ENCODE data around the gene FARS2. TPM values are rescaled to one million over a fixed set of nuclear protein-coding genes. Genes with fewer than 3 reads are reported as not detected.

The FARS2 gene
- total RNA-seq, 1 donor from 2014 or later: 18.3 TPM

DNA sequence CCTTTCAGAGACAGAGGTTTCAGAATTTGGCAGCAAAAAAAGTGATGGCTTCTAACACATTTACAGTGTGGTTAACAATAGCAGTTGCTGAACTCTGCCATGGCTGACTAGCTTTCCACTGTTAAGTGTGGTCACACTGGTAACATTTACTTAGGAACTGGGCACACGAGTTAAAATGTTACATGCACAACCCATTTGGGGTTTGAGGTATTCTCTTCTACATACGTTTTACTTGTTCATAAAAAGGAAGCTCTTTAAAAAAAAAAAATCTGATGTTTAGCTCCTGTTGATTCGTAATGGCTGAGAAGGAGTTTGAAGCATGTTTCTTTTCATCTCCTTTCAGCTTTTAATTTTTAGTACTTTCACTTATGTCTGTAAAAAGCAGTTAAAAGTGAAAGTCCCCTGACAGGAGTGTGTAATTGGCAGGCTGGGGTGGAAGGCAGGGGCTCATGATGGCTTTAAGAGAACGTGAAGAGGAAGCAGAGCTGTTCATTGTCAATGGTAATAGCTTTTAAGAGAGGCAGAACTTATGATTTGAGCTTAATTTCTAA is 245.9 kb downstream of the FARS2 start:
- no peaks in the 10 kb centered on the region for H3K4me1 ChIP-seq
- H3K9me3 ChIP-seq: no peaks in the 10 kb centered on the region
- peak; percentile 20 for ATAC-seq
- no peaks in the 10 kb centered on the region for H3K36me3 ChIP-seq
- TF ChIP-seq, protein P1, sequence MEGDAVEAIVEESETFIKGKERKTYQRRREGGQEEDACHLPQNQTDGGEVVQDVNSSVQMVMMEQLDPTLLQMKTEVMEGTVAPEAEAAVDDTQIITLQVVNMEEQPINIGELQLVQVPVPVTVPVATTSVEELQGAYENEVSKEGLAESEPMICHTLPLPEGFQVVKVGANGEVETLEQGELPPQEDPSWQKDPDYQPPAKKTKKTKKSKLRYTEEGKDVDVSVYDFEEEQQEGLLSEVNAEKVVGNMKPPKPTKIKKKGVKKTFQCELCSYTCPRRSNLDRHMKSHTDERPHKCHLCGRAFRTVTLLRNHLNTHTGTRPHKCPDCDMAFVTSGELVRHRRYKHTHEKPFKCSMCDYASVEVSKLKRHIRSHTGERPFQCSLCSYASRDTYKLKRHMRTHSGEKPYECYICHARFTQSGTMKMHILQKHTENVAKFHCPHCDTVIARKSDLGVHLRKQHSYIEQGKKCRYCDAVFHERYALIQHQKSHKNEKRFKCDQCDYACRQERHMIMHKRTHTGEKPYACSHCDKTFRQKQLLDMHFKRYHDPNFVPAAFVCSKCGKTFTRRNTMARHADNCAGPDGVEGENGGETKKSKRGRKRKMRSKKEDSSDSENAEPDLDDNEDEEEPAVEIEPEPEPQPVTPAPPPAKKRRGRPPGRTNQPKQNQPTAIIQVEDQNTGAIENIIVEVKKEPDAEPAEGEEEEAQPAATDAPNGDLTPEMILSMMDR (IDR thresholded peaks at IDR 0.05): no peak
- no peak for DNase-seq
- intact Hi-C loops (cut with DNase I): no loop called here
- no peak overlapping the region for H3K4me3 ChIP-seq
- no peaks in the 10 kb centered on the region for H3K27me3 ChIP-seq
- no peak overlapping the region for H3K27ac ChIP-seq

DNA sequence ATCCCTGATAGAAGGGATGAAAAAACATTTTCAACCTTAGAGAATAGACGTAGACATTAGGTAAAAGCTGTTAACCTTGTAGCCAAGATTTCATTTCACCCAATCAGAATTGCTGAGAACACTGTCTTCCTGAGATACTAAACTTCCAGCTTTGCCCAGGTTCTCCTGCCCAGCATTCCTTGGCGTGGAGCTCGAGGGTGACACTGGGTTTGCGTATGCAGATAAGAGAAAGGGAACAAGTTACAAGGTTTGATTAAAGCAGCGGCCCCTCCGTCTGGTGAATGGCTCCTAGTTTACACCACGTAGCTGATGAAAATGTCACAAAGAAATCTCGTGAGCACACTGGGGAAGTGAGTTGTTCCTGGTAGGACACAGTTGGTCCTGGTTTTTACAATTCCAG is 247.8 kb downstream of the FARS2 start:
- TF ChIP-seq, protein P1 (IDR thresholded peaks at IDR 0.05): no peak
- ATAC-seq (no peak), DNase-seq (no peak)

DNA sequence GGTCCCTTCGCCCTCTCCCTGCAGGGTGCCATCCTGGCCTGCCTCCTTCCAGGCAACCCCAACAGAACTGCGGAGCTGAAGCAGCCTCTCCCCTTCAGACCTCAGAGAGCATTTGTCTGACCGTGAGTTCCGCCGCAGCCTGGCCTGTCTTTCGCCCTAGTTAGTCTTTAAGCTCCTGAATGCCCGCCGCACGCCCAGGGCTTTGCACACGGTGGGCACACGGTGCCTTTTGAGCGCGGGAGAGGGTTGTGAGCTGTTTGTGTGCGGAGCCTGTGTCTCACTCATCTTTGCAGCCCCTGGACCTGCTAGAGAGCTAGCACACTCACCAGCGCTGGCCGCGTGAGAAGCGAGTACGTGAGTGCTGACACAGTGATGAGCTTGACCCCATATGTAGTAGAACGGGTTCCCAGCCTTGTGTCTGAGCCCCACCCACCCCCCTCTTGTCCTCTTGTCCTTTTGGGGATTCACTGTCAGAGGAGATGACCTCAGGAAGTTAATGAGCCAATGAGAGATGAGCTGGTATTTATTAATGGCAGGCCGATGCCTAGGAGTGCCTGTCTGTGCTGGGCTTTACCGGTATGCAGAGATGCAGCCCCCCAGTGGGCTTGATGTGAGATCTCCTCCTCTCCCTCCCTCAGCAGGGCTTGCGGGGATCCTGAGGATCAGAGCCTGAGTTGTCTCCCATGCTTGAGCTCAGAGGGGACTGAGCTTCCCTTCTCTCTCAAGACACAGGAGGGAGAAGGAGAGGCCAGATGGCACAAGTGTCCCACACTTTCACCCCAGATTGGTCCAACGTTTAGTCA is 249.2 kb downstream of the FARS2 start:
- TF ChIP-seq, protein P1 (IDR thresholded peaks at IDR 0.05): no peak
- no peaks in the 10 kb centered on the region for H3K27me3 ChIP-seq
- DNase-seq (no peak), ATAC-seq (peak; percentile 27)
- H3K27ac ChIP-seq: no peak overlapping the region
- no peak overlapping the region for H3K4me3 ChIP-seq
- no peaks in the 10 kb centered on the region for H3K4me1 ChIP-seq
- no peaks in the 10 kb centered on the region for H3K9me3 ChIP-seq
- no peaks in the 10 kb centered on the region for H3K36me3 ChIP-seq
- intact Hi-C loops (cut with DNase I): no loop called here

More for the DNA sequence above, 247.8 kb downstream of the FARS2 start:
- no peak overlapping the region for H3K4me3 ChIP-seq
- no peak overlapping the region for H3K27ac ChIP-seq
- no peaks in the 10 kb centered on the region for H3K36me3 ChIP-seq
- H3K9me3 ChIP-seq: no peaks in the 10 kb centered on the region
- no peaks in the 10 kb centered on the region for H3K4me1 ChIP-seq
- intact Hi-C loops (cut with DNase I): no loop called here
- H3K27me3 ChIP-seq: no peaks in the 10 kb centered on the region

DNA sequence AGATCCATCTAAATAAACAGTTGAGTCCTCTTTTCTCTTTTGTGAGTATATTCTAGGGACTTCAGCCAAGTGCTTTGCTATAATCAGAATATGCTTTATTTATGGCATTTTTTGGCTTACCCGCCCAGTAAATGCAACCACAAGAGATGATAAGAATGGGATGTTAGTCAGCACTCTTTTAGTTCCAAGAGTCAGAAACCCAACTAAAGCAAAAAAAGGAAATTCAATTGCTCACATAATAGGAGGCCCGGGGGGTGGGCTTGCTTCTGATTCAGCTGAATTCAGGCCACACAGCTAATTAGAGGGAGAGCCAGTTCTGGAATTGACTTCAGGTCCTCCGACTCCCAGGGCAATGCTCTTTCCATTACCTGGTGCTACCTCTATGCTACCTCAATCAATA is 250.6 kb downstream of the FARS2 start:
- Histone ChIP-seq H3K27me3 (no peaks in the 10 kb centered on the region), H3K27ac (no peak overlapping the region), H3K4me3 (no peak overlapping the region), H3K4me1 (no peaks in the 10 kb centered on the region), H3K36me3 (no peaks in the 10 kb centered on the region), H3K9me3 (no peaks in the 10 kb centered on the region)
- TF ChIP-seq, protein P1 (IDR thresholded peaks at IDR 0.05): no peak
- DNase-seq (no peak), ATAC-seq (no peak)
- intact Hi-C loops (cut with DNase I): no loop called here

DNA sequence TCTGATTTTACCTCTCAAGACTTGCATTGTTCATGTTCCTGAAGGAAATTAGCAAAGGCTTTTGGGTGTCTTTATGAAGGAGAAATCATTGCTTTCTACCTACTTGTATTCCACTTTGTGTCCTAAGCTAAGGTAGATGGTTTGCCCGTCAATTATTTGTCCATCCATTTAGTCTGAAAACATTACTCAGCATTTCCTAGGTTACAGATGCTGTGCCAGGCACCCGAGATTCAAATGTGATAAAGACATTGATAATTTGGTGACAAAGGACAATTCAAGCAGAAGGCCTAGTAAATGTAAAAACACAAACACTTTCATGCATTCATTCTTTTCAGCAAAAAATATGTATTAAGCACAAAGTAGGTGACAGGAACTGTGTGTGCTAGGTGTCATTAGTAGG is 251.1 kb downstream of the FARS2 start:
- no peak for DNase-seq
- Histone ChIP-seq H3K27ac (no peak overlapping the region), H3K4me3 (no peak overlapping the region), H3K36me3 (no peaks in the 10 kb centered on the region), H3K9me3 (no peaks in the 10 kb centered on the region), H3K27me3 (no peaks in the 10 kb centered on the region), H3K4me1 (no peaks in the 10 kb centered on the region)
- TF ChIP-seq, protein P1 (IDR thresholded peaks at IDR 0.05): no peak
- no peak for ATAC-seq
- intact Hi-C loops (cut with DNase I): no loop called here

Measured in upper lobe of right lung (tissue), 1 donor.